CD4-positive, alpha-beta memory T cell (primary cell): Measurements from ENCODE around the gene NUP214. TPM values are rescaled to one million over a fixed set of nuclear protein-coding genes. Genes with fewer than 3 reads are reported as not detected.

Experiments used
- CTCF ChIA-PET: fragments of 350-600 bp; sonication (Branson Sonifier 250); formaldehyde crosslinking; loops from one replicate; lab custom pipeline; 2021; ENCODE audit warnings: inconsistent platforms; ENCODE audit not compliant: partially characterized antibody; lab: Charles Lee
- POLR2A ChIA-PET: fragments of 350-600 bp; sonication (Branson Sonifier 250); formaldehyde crosslinking; loops from one replicate; lab custom pipeline; 2021; ENCODE audit not compliant: partially characterized antibody; lab: Charles Lee
- DNase-seq, 5 donors: peaks; one replicate each; pipeline versions ENCODE4 v3.0.0 to v3.0.0-alpha.2; 2020 to 2022; ENCODE audit warnings: mixed read lengths in 1 of 5
- H3K27ac ChIP-seq: one replicate; pipeline ENCODE4 v1.7.0; 2013; ENCODE audit warnings: low read depth, low read length
- H3K27me3 ChIP-seq: 2 replicates; pipeline ENCODE4 v1.7.0; 2013; ENCODE audit warnings: mild to moderate bottlenecking, low read length, moderate library complexity; ENCODE audit not compliant: insufficient read depth
- H3K36me3 ChIP-seq: 2 replicates; pipeline ENCODE4 v1.7.0; 2013; ENCODE audit warnings: mild to moderate bottlenecking, low read length, moderate library complexity; ENCODE audit not compliant: insufficient read depth
- H3K4me1 ChIP-seq: 2 replicates; pipeline ENCODE4 v1.7.0; 2013; ENCODE audit warnings: mild to moderate bottlenecking, low read length, moderate library complexity; ENCODE audit not compliant: insufficient read depth
- H3K4me3 ChIP-seq, 2 donors: one replicate each; pipeline ENCODE4 v1.7.0; 2013; ENCODE audit warnings: low read length in 2 of 2, mild to moderate bottlenecking in 1 of 2
- H3K9me3 ChIP-seq, 2 donors: one replicate each; pipeline ENCODE4 v1.7.0; 2013; ENCODE audit warnings: low read length in 2 of 2, control low read depth in 1 of 2; ENCODE audit not compliant: control insufficient read depth in 1 of 2
- H3K27ac Mint-ChIP-seq, 7 donors: one replicate each; pipeline ENCODE4 v1.8.0; 2020 to 2021; ENCODE audit warnings: mixed read lengths in 7 of 7, mild to moderate bottlenecking in 6 of 7, inconsistent platforms in 3 of 7, moderate library complexity in 3 of 7
- H3K27me3 Mint-ChIP-seq, 2 donors: one replicate each; pipeline ENCODE4 v1.8.0; 2020 to 2021; ENCODE audit warnings: mixed read lengths in 2 of 2
- H3K36me3 Mint-ChIP-seq, 2 donors: one replicate each; pipeline ENCODE4 v1.8.0; 2020 to 2021; ENCODE audit warnings: mixed read lengths in 2 of 2, inconsistent platforms in 1 of 2, mild to moderate bottlenecking in 1 of 2
- H3K4me1 Mint-ChIP-seq, 4 donors: one replicate each; pipeline ENCODE4 v1.8.0; 2020 to 2021; ENCODE audit warnings: mixed read lengths in 4 of 4, mild to moderate bottlenecking in 1 of 4
- H3K4me3 Mint-ChIP-seq, 8 donors: one replicate each; pipeline ENCODE4 v1.8.0; 2020 to 2021; ENCODE audit warnings: mixed read lengths in 8 of 8, mild to moderate bottlenecking in 7 of 8, moderate library complexity in 6 of 8, inconsistent platforms in 3 of 8
- H3K9me3 Mint-ChIP-seq, 8 donors: one replicate each; pipeline ENCODE4 v1.8.0; 2020 to 2021; ENCODE audit warnings: mixed read lengths in 8 of 8, mild to moderate bottlenecking in 5 of 8, inconsistent platforms in 3 of 8, moderate library complexity in 1 of 8
- intact Hi-C: fragments of 100-400 bp; cut with micrococcal nuclease; formaldehyde crosslinking; loops from one replicate; pipeline ENCODE4 v1.15.1; 2023
- polyA plus RNA-seq, 2 donors: library from polyadenylated mRNA; unstranded; fragments of 300-500 nt; fragmentation: Illumina TruSeq; gene quantifications; one replicate each; pipeline ENCODE4 v1.2.3, GENCODE V29; 2021
- total RNA-seq, 2 experiments: library from RNA; stranded (reverse); gene quantifications; one replicate each; pipeline ENCODE4 v1.2.3, GENCODE V29; 2021

The NUP214 gene
- total and polyA plus RNA-seq, 4 experiments from 2014 or later: 6.6 to 79.5 (median 47.2) TPM

GRCh38 chr9:131246618-131247017 is 121.2 kb downstream of the NUP214 start:
- no peak for DNase-seq
- H3K36me3 Mint-ChIP-seq: peaks cover 1 to 4% of the 10 kb centered on the region in 2 donors
- peaks cover 2 to 12% (median 4%) of the 10 kb centered on the region in 4 donors for H3K4me1 Mint-ChIP-seq
- no peak overlapping the region for H3K4me3 Mint-ChIP-seq
- CTCF ChIA-PET: interaction anchor here (0.7 kb wide), 1 partner anchor 1014 kb away, joined by 3 read pairs; no protein-coding TSS in a partner anchor
- H3K9me3 Mint-ChIP-seq: no peaks in the 10 kb centered on the region
- peaks cover 5% of the 10 kb centered on the region for H3K4me1 ChIP-seq
- no peaks in the 10 kb centered on the region for H3K36me3 ChIP-seq
- H3K27me3 Mint-ChIP-seq: no peaks in the 10 kb centered on the region
- POLR2A ChIA-PET: interaction anchor here (1.5 to 4.2 kb wide), 2 partner anchors 8 to 9 kb away, joined by 7 to 20 read pairs; no protein-coding TSS in a partner anchor
- H3K27ac ChIP-seq: no peak overlapping the region
- no peak overlapping the region for H3K27ac Mint-ChIP-seq
- no peaks in the 10 kb centered on the region for H3K9me3 ChIP-seq
- intact Hi-C loops: no loop called here
- no peaks in the 10 kb centered on the region for H3K27me3 ChIP-seq
- no peak overlapping the region for H3K4me3 ChIP-seq

GRCh38 chr9:131252120-131252519 is 126.7 kb downstream of the NUP214 start:
- ChIA-PET POLR2A (interaction anchor here (0.9 to 22.4 kb wide), 14 partner anchors 9 to 1306 kb away, joined by 3 to 1324 read pairs (median 8); partner anchors contain the start of genes FAM78A and PLPP7), CTCF (interaction anchor here (1.4 to 11.0 kb wide), 6 partner anchors 17 to 98 kb away, joined by 4 to 188 read pairs (median 9); partner anchors contain the start of gene FAM78A)
- H3K4me1 Mint-ChIP-seq: peaks cover 19 to 63% (median 41%) of the 10 kb centered on the region in 4 donors
- H3K27me3 Mint-ChIP-seq: no peaks in the 10 kb centered on the region
- Histone ChIP-seq H3K27me3 (no peaks in the 10 kb centered on the region), H3K4me3 (peak overlapping the region; percentile 39 to 74), H3K27ac (peak overlapping the region; percentile 32), H3K9me3 (no peaks in the 10 kb centered on the region), H3K4me1 (peaks cover 58% of the 10 kb centered on the region), H3K36me3 (no peaks in the 10 kb centered on the region)
- peaks cover 0 to 8% of the 10 kb centered on the region in 2 donors for H3K36me3 Mint-ChIP-seq
- peaks cover 0 to 3% (median 0%) of the 10 kb centered on the region in 8 donors for H3K9me3 Mint-ChIP-seq
- intact Hi-C loops: loop anchor here (1.0 to 10.0 kb wide), 5 partner anchors 14 to 483 kb away; no protein-coding TSS in a partner anchor
- no peak for DNase-seq
- H3K4me3 Mint-ChIP-seq: peak overlapping the region in 7 of 8 donors; percentile 80 to 91 (median 85)
- H3K27ac Mint-ChIP-seq: peak overlapping the region in 3 of 7 donors; percentile 15 to 100 (median 98)

- H3K36me3 ChIP-seq: peaks cover 4% of the 10 kb centered on the region
- H3K36me3 Mint-ChIP-seq: peaks cover 0 to 18% of the 10 kb centered on the region in 2 donors
- H3K27me3 Mint-ChIP-seq: no peaks in the 10 kb centered on the region
- peak overlapping the region in 7 of 8 donors; percentile 27 to 91 (median 46) for H3K4me3 Mint-ChIP-seq
- no peaks in the 10 kb centered on the region for H3K9me3 ChIP-seq
- H3K4me1 ChIP-seq: peaks cover 72% of the 10 kb centered on the region
- H3K4me3 ChIP-seq: no peak overlapping the region
- POLR2A ChIA-PET: interaction anchor here (7.4 to 22.4 kb wide), 2 partner anchors 18 to 21 kb away, joined by 124 to 1324 read pairs; partner anchors contain the start of gene FAM78A
- H3K27ac Mint-ChIP-seq: peak overlapping the region; percentile 57 to 100 (median 72)
- CTCF ChIA-PET: interaction anchor here (1.1 to 11.0 kb wide), 2 partner anchors 17 to 21 kb away, joined by 3 to 188 read pairs; partner anchors contain the start of gene FAM78A
- intact Hi-C loops: loop anchor here (10.0 kb wide), 2 partner anchors 421 to 481 kb away; no protein-coding TSS in a partner anchor
- peaks cover 27 to 73% (median 50%) of the 10 kb centered on the region in 4 donors for H3K4me1 Mint-ChIP-seq
- peaks cover 0 to 3% (median 0%) of the 10 kb centered on the region in 8 donors for H3K9me3 Mint-ChIP-seq
- no peak for DNase-seq
- H3K27ac ChIP-seq: peak overlapping the region; percentile 77
- H3K27me3 ChIP-seq: no peaks in the 10 kb centered on the region
Measured at GRCh38 chr9:131253891-131254491, 128.6 kb downstream of the NUP214 start.

- peak overlapping the region in 7 of 8 donors; percentile 10 to 50 (median 36) for H3K4me3 Mint-ChIP-seq
- peaks cover 27 to 76% (median 50%) of the 10 kb centered on the region in 4 donors for H3K4me1 Mint-ChIP-seq
- ChIA-PET POLR2A (interaction anchor here (2.5 to 22.4 kb wide), 3 partner anchors 10 to 20 kb away, joined by 20 to 1324 read pairs (median 124); partner anchors contain the start of gene FAM78A), CTCF (interaction anchor here (1.1 to 11.0 kb wide), 2 partner anchors 17 to 22 kb away, joined by 3 to 188 read pairs; partner anchors contain the start of gene FAM78A)
- peak overlapping the region; percentile 77 for H3K27ac ChIP-seq
- H3K27me3 ChIP-seq: no peaks in the 10 kb centered on the region
- peak overlapping the region; percentile 68 to 100 (median 89) for H3K27ac Mint-ChIP-seq
- DNase-seq: no peak
- intact Hi-C loops: loop anchor here (10.0 kb wide), 2 partner anchors 420 to 480 kb away; no protein-coding TSS in a partner anchor
- H3K36me3 Mint-ChIP-seq: peaks cover 3 to 23% of the 10 kb centered on the region in 2 donors
- no peak overlapping the region for H3K4me3 ChIP-seq
- peaks cover 8% of the 10 kb centered on the region for H3K36me3 ChIP-seq
- peaks cover 72% of the 10 kb centered on the region for H3K4me1 ChIP-seq
- no peaks in the 10 kb centered on the region for H3K9me3 ChIP-seq
- H3K9me3 Mint-ChIP-seq: peaks cover 0 to 3% (median 0%) of the 10 kb centered on the region in 8 donors
- no peaks in the 10 kb centered on the region for H3K27me3 Mint-ChIP-seq
Measured at GRCh38 chr9:131254626-131255025, 129.2 kb downstream of the NUP214 start.

- Histone ChIP-seq H3K4me3 (peak overlapping the region; percentile 49 to 53), H3K36me3 (peaks cover 19% of the 10 kb centered on the region), H3K9me3 (no peaks in the 10 kb centered on the region), H3K27ac (peak overlapping the region; percentile 77), H3K4me1 (peaks cover 72% of the 10 kb centered on the region), H3K27me3 (no peaks in the 10 kb centered on the region)
- Mint-ChIP-seq H3K4me1 (peaks cover 27 to 84% (median 52%) of the 10 kb centered on the region in 4 donors), H3K9me3 (peaks cover 0 to 3% (median 0%) of the 10 kb centered on the region in 8 donors), H3K36me3 (peaks cover 12 to 33% of the 10 kb centered on the region in 2 donors), H3K27ac (peak overlapping the region; percentile 92 to 100 (median 98)), H3K27me3 (no peaks in the 10 kb centered on the region), H3K4me3 (peak overlapping the region; percentile 84 to 96 (median 88))
- ChIA-PET CTCF (interaction anchor here (0.8 to 11.0 kb wide), 6 partner anchors 14 to 81 kb away, joined by 3 to 188 read pairs (median 4); partner anchors contain the start of gene FAM78A), POLR2A (interaction anchor here (0.7 to 22.4 kb wide), 21 partner anchors 9 to 477 kb away, joined by 3 to 1324 read pairs (median 5); partner anchors contain the start of genes FAM78A and NUP214)
- DNase-seq: no peak
- intact Hi-C loops: loop anchor here (1.0 to 10.0 kb wide), 5 partner anchors 14 to 479 kb away; no protein-coding TSS in a partner anchor
Measured at GRCh38 chr9:131255676-131256197, 130.4 kb downstream of the NUP214 start.

- Histone ChIP-seq H3K4me1 (peaks cover 72% of the 10 kb centered on the region), H3K4me3 (no peak overlapping the region), H3K27ac (peak overlapping the region; percentile 77), H3K9me3 (no peaks in the 10 kb centered on the region), H3K27me3 (no peaks in the 10 kb centered on the region), H3K36me3 (peaks cover 34% of the 10 kb centered on the region)
- ChIA-PET POLR2A (interaction anchor here (0.9 to 22.4 kb wide), 11 partner anchors 17 to 243 kb away, joined by 3 to 1324 read pairs (median 8); partner anchors contain the start of genes FAM78A and NUP214), CTCF (interaction anchor here (0.6 to 11.0 kb wide), 6 partner anchors 14 to 80 kb away, joined by 3 to 188 read pairs (median 4); partner anchors contain the start of gene FAM78A)
- H3K4me3 Mint-ChIP-seq: peak overlapping the region; percentile 28 to 95 (median 36)
- H3K27me3 Mint-ChIP-seq: no peaks in the 10 kb centered on the region
- peaks cover 0 to 3% (median 0%) of the 10 kb centered on the region in 8 donors for H3K9me3 Mint-ChIP-seq
- H3K4me1 Mint-ChIP-seq: peaks cover 27 to 81% (median 52%) of the 10 kb centered on the region in 4 donors
- H3K27ac Mint-ChIP-seq: peak overlapping the region; percentile 90 to 100 (median 98)
- DNase-seq: peak in 1 of 5 donors; percentile 41
- peaks cover 18 to 41% of the 10 kb centered on the region in 2 donors for H3K36me3 Mint-ChIP-seq
- intact Hi-C loops: loop anchor here (10.0 kb wide), 2 partner anchors 417 to 477 kb away; no protein-coding TSS in a partner anchor
Measured at GRCh38 chr9:131257266-131258025, 132.1 kb downstream of the NUP214 start.
